Astrocyte of the cerebellum (primary cell): ENCODE results near the gene GARIN5B.
"Not testable (repeated sequence)": the region's sequence is repeated elsewhere in the genome, so short reads cannot be mapped to it uniquely, and the experiment has no call there.

Experiments
- DNase-seq: peaks from one replicate; pipeline ENCODE4 v3.0.0-alpha.2; 2011; ENCODE audit warnings: low read depth
- H3K4me3 ChIP-seq: 2 replicates; pipeline ENCODE4 v1.5.1; 2011; ENCODE audit warnings: mild to moderate bottlenecking, low read depth, low read length, moderate library complexity
- CTCF ChIP-seq: IDR thresholded peaks from 2 replicates; pipeline ENCODE4 v1.5.1; 2012; ENCODE audit warnings: low read length, low read depth, moderate library complexity, mild to moderate bottlenecking; ENCODE audit errors: missing control alignments
- in situ Hi-C: cut with HindIII; loops from 2 replicates; pipeline ENCODE4 v1.10.0; 2017; ENCODE audit warnings: low sequenced_read_pairs

The GARIN5B gene

GRCh38 chr19:55406091-55406825 lies 43.2 kb upstream of the GARIN5B start:
- in situ Hi-C loops: no loop called here
- H3K4me3 ChIP-seq: peak overlapping the region; percentile 81
- no peak for DNase-seq
- no peak for TF ChIP-seq CTCF

DNA sequence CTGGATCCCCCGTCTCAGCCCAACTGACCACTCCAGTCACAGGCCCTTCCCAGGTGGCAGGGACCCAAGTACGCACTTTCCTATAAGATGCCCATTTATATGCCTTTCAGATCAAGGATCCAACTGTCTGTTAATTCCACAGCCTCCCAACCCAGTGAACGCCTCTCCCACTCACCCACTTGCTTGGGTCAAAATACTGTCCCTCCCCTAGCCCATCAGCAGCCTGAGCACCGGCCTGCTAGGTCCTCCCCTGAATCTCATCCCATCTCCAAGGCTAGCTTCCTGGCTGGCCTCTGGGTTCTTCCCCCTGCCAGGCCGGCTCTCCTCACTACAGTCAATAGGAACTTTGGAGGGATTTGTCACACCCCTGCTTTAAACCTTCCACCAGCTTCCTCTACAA lies 42.6 kb upstream of the GARIN5B start:
- in situ Hi-C loops: no loop called here
- peak overlapping the region; percentile 81 for H3K4me3 ChIP-seq
- no peak for DNase-seq
- no peak for TF ChIP-seq CTCF

GRCh38 chr19:55402509-55402908 lies 39.4 kb upstream of the GARIN5B start:
- in situ Hi-C loops: no loop called here
- no peak overlapping the region for H3K4me3 ChIP-seq
- DNase-seq: no peak
- no peak for TF ChIP-seq CTCF

DNA sequence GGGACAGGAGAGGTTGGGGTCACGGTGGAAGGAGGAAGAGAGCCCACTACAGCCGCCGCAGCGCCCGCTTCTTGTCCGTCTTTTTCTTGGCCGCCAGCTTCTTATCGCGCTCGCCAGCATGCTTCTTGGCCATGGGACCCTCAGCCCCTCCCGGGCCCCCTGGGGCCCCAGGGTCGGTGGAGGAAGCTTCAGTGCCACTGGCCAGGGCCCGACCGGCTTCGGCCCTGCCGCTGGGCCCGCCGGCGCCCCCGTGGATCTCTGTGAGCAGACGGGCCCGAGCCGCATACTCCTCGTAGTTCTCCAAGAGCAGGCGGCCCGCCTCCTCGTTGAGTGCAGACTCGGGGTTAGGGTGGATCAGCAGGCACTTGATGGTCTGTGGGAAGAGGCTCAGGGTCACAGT lies 38.3 kb upstream of the GARIN5B start:
- in situ Hi-C loops, H3K4me3 ChIP-seq, DNase-seq: not testable (repeated sequence)

DNA sequence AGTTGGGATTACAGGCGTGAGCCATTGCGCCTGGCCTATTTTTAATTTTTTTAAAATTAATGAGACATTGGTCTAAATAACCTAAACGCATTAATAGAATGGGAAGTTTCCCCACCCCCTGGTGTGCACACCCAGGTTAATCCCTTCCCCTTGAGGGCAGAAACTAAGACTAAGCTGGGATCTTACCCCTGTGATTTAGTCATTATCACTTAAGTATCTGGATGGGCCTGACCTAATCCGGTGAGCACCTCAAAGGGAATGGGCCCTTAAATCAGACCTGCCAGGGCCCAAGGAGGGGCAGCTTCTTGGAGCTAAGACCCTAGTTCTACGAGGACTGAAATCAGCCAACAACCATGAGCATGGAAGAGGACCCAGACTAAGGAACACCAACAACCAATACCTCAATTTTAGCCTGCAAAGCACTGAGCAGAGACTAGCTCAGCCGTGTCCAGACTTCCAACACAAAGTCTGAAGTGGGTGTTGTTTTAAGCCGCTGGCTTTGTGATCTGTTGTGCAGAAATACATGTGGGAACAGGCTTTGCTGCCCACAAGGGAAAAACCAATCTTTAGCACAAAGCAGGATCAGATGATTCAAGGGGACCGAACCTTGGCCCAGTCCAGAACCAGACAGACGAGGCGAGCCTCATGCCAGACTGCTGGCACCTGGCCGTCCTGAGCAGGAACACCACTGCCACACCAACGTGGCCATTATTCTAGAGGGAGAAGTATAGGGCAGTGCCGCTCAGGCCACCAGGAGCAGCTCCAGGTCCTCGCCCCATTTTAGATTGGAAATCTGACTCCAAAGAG lies 37.4 kb upstream of the GARIN5B start:
- H3K4me3 ChIP-seq: no peak overlapping the region
- in situ Hi-C loops: no loop called here
- TF ChIP-seq CTCF: no peak
- DNase-seq: no peak

GRCh38 chr19:55398200-55398925 lies 35.3 kb upstream of the GARIN5B start:
- TF ChIP-seq CTCF: no peak
- H3K4me3 ChIP-seq: no peak overlapping the region
- no peak for DNase-seq
- in situ Hi-C loops: no loop called here
